ENCODE data around the gene PP2D1.

DNA sequence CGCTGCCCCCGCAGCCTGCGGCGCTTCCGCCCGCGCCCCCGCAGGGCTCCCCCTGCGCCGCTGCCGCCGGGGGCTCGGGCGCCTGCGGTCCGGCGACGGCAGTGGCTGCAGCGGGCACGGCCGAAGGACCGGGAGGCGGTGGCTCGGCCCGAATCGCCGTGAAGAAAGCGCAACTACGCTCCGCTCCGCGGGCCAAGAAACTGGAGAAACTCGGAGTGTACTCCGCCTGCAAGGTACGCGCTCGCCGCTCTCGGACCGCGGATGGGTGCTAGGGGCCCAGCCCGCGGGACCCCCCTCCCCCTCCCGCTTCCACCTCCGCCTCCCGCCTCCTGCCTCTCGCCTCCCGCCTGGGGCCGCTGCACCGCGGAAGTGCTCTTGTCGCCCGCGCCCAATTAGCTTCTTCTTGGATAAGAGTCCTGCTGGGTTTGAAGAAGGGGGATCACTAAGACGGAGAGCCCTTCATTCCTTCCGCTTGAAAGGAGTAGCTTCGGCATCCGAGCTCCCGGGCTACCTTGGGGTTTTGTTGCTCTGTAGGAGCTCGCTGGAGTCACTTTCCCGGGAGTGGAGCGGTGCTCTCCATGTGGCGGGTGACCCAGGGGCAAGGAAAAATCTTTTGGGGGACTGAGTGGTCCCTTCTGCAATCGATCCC lies 28.6 kb upstream of the PP2D1 start:
- TF ChIP-seq, protein P1, sequence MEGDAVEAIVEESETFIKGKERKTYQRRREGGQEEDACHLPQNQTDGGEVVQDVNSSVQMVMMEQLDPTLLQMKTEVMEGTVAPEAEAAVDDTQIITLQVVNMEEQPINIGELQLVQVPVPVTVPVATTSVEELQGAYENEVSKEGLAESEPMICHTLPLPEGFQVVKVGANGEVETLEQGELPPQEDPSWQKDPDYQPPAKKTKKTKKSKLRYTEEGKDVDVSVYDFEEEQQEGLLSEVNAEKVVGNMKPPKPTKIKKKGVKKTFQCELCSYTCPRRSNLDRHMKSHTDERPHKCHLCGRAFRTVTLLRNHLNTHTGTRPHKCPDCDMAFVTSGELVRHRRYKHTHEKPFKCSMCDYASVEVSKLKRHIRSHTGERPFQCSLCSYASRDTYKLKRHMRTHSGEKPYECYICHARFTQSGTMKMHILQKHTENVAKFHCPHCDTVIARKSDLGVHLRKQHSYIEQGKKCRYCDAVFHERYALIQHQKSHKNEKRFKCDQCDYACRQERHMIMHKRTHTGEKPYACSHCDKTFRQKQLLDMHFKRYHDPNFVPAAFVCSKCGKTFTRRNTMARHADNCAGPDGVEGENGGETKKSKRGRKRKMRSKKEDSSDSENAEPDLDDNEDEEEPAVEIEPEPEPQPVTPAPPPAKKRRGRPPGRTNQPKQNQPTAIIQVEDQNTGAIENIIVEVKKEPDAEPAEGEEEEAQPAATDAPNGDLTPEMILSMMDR (IDR thresholded peaks at IDR 0.05), result peak in 1 of 5 experiments; percentile 30
- TF ChIP-seq POLR2A (IDR thresholded peaks at IDR 0.05) (peak in 1 of 2 donors; percentile 41), EP300 (IDR thresholded peaks at IDR 0.05) (peak in 1 of 2 donors; percentile 65)

All from tibial nerve (tissue), 4 donors.